Erythroblast (primary cell): Measurements from ENCODE around the gene DNAJA1.

Experiments
- GATA1 ChIP-seq: IDR thresholded peaks from 2 replicates; pipeline ENCODE4 v1.6.1; 2011; ENCODE audit warnings: low read depth, mild to moderate bottlenecking, control low read depth, low read length, moderate library complexity
- POLR2A ChIP-seq: IDR thresholded peaks from 2 replicates; pipeline ENCODE4 v1.6.1; 2011; ENCODE audit warnings: mild to moderate bottlenecking, low read length

GRCh38 chr9:33022755-33023154 lies 2.3 kb upstream of the DNAJA1 start:
- TF ChIP-seq POLR2A (no peak), GATA1 (no peak)
